IPS DF 6.9 (cell line): ENCODE results near the gene SEC14L1.

Source experiments
- DNase-seq: peaks from one replicate; pipeline ENCODE4 v3.0.0-alpha.2; 2013; ENCODE audit warnings: low read depth, low spot score
- H3K27ac ChIP-seq: one replicate; pipeline ENCODE4 v1.5.1; 2013; ENCODE audit warnings: low read length, control low read depth
- H3K27me3 ChIP-seq: 2 replicates; pipeline ENCODE4 v1.6.1; 2013; ENCODE audit warnings: mild to moderate bottlenecking, low read length; ENCODE audit not compliant: control insufficient read depth, insufficient read depth
- H3K36me3 ChIP-seq: 2 replicates; pipeline ENCODE4 v1.6.1; 2013; ENCODE audit warnings: low read length; ENCODE audit not compliant: control insufficient read depth, insufficient read depth
- H3K4me1 ChIP-seq: 2 replicates; pipeline ENCODE4 v1.6.1; 2013; ENCODE audit warnings: low read length; ENCODE audit not compliant: control insufficient read depth, insufficient read depth
- H3K4me3 ChIP-seq: 2 replicates; pipeline ENCODE4 v1.5.1; 2013; ENCODE audit warnings: mild to moderate bottlenecking, low read length
- H3K9me3 ChIP-seq: 2 replicates; pipeline ENCODE4 v1.6.1; 2013; ENCODE audit warnings: low read length, inconsistent platforms; ENCODE audit not compliant: control insufficient read depth, insufficient read depth
- WGBS: extraction: QIAGEN DNeasy Blood & Tissue Kit; methylation state at CpG from one replicate; pipeline ENCODE4 v1.1.7; 2013; ENCODE audit warnings: mixed read lengths, missing lambda C conversion rate; ENCODE audit not compliant: insufficient read length, insufficient coverage; 5-methylcytosine and 5-hydroxymethylcytosine counted together

The SEC14L1 gene

GRCh38 chr17:77206158-77206956 lies 65.6 kb downstream of the SEC14L1 start:
- Histone ChIP-seq H3K4me1 (no peaks in the 10 kb centered on the region), H3K9me3 (no peaks in the 10 kb centered on the region), H3K27me3 (no peaks in the 10 kb centered on the region), H3K4me3 (no peak overlapping the region), H3K36me3 (0 out of 2 replicates have a peak, but pooled peaks cover 4% of the 10 kb centered on the region), H3K27ac (no peak overlapping the region)
- WGBS, result no CpG with 5 or more reads among the region's 14 CpGs
- DNase-seq, result no peak

- no peaks in the 10 kb centered on the region for H3K27me3 ChIP-seq
- H3K36me3 ChIP-seq, result peaks cover 10% of the 10 kb centered on the region; the same call in 1 of the 2 replicates
- H3K4me3 ChIP-seq, result no peak overlapping the region
- H3K9me3 ChIP-seq, result no peaks in the 10 kb centered on the region
- H3K27ac ChIP-seq, result no peak overlapping the region
- no peaks in the 10 kb centered on the region for H3K4me1 ChIP-seq
- no CpG with 5 or more reads among the region's 9 CpGs for WGBS
- no peak for DNase-seq
Observed at GRCh38 chr17:77207689-77208216, 67.0 kb downstream of the SEC14L1 start.

- peaks cover 13% of the 10 kb centered on the region; the same call in 1 of the 2 replicates for H3K36me3 ChIP-seq
- H3K4me3 ChIP-seq, result no peak overlapping the region
- DNase-seq, result no peak
- H3K9me3 ChIP-seq, result no peaks in the 10 kb centered on the region
- H3K27me3 ChIP-seq, result no peaks in the 10 kb centered on the region
- no peaks in the 10 kb centered on the region for H3K4me1 ChIP-seq
- no peak overlapping the region for H3K27ac ChIP-seq
- WGBS, result no CpG with 5 or more reads among the region's 16 CpGs
Observed at GRCh38 chr17:77208217-77208808, 67.5 kb downstream of the SEC14L1 start.

GRCh38 chr17:77208856-77209255 lies 68.1 kb downstream of the SEC14L1 start:
- Histone ChIP-seq H3K27me3 (no peaks in the 10 kb centered on the region), H3K9me3 (no peaks in the 10 kb centered on the region), H3K36me3 (peaks cover 16% of the 10 kb centered on the region; the same call in 1 of the 2 replicates), H3K4me3 (no peak overlapping the region), H3K4me1 (no peaks in the 10 kb centered on the region), H3K27ac (no peak overlapping the region)
- no peak for DNase-seq
- no CpG with 5 or more reads among the region's 3 CpGs for WGBS

GRCh38 chr17:77209330-77209748 lies 68.6 kb downstream of the SEC14L1 start:
- no peaks in the 10 kb centered on the region for H3K4me1 ChIP-seq
- no peak overlapping the region for H3K4me3 ChIP-seq
- H3K27me3 ChIP-seq, result no peaks in the 10 kb centered on the region
- H3K36me3 ChIP-seq, result peaks cover 18% of the 10 kb centered on the region; the same call in 1 of the 2 replicates
- H3K9me3 ChIP-seq, result no peaks in the 10 kb centered on the region
- DNase-seq, result no peak
- H3K27ac ChIP-seq, result no peak overlapping the region
- WGBS, result no CpG with 5 or more reads among the region's 13 CpGs

GRCh38 chr17:77210331-77210730 lies 69.6 kb downstream of the SEC14L1 start:
- no peak overlapping the region for H3K4me3 ChIP-seq
- H3K4me1 ChIP-seq, result no peaks in the 10 kb centered on the region
- peaks cover 21% of the 10 kb centered on the region; the same call in 1 of the 2 replicates for H3K36me3 ChIP-seq
- H3K27ac ChIP-seq, result no peak overlapping the region
- DNase-seq, result no peak
- no CpG with 5 or more reads among the region's 7 CpGs for WGBS
- H3K9me3 ChIP-seq, result no peaks in the 10 kb centered on the region
- H3K27me3 ChIP-seq, result no peaks in the 10 kb centered on the region

GRCh38 chr17:77210946-77211541 lies 70.3 kb downstream of the SEC14L1 start:
- no CpG with 5 or more reads among the region's 22 CpGs for WGBS
- H3K4me3 ChIP-seq, result no peak overlapping the region
- peaks cover 22% of the 10 kb centered on the region; the same call in 1 of the 2 replicates for H3K36me3 ChIP-seq
- no peaks in the 10 kb centered on the region for H3K27me3 ChIP-seq
- no peaks in the 10 kb centered on the region for H3K4me1 ChIP-seq
- H3K27ac ChIP-seq, result no peak overlapping the region
- H3K9me3 ChIP-seq, result no peaks in the 10 kb centered on the region
- DNase-seq, result no peak

GRCh38 chr17:77211681-77212080 lies 70.9 kb downstream of the SEC14L1 start:
- Histone ChIP-seq H3K4me3 (no peak overlapping the region), H3K27ac (no peak overlapping the region), H3K27me3 (no peaks in the 10 kb centered on the region), H3K4me1 (no peaks in the 10 kb centered on the region), H3K9me3 (no peaks in the 10 kb centered on the region), H3K36me3 (peaks cover 22% of the 10 kb centered on the region; the same call in 1 of the 2 replicates)
- no peak for DNase-seq
- no CpG with 5 or more reads among the region's 15 CpGs for WGBS

GRCh38 chr17:77212081-77212832 lies 71.5 kb downstream of the SEC14L1 start:
- H3K36me3 ChIP-seq, result peaks cover 22% of the 10 kb centered on the region; the same call in 1 of the 2 replicates
- no peaks in the 10 kb centered on the region for H3K27me3 ChIP-seq
- WGBS, result no CpG with 5 or more reads among the region's 21 CpGs
- no peaks in the 10 kb centered on the region for H3K4me1 ChIP-seq
- H3K9me3 ChIP-seq, result no peaks in the 10 kb centered on the region
- no peak overlapping the region for H3K27ac ChIP-seq
- H3K4me3 ChIP-seq, result no peak overlapping the region
- DNase-seq, result no peak
